ENCODE data around the gene NKX1-1.

- TF ChIP-seq, protein P1, sequence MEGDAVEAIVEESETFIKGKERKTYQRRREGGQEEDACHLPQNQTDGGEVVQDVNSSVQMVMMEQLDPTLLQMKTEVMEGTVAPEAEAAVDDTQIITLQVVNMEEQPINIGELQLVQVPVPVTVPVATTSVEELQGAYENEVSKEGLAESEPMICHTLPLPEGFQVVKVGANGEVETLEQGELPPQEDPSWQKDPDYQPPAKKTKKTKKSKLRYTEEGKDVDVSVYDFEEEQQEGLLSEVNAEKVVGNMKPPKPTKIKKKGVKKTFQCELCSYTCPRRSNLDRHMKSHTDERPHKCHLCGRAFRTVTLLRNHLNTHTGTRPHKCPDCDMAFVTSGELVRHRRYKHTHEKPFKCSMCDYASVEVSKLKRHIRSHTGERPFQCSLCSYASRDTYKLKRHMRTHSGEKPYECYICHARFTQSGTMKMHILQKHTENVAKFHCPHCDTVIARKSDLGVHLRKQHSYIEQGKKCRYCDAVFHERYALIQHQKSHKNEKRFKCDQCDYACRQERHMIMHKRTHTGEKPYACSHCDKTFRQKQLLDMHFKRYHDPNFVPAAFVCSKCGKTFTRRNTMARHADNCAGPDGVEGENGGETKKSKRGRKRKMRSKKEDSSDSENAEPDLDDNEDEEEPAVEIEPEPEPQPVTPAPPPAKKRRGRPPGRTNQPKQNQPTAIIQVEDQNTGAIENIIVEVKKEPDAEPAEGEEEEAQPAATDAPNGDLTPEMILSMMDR (IDR thresholded peaks at IDR 0.05; ENCODE audit: low read depth, low read length, poor library complexity, severe bottlenecking), result no peak
- no peak for TF ChIP-seq EZH2phosphoT487 (IDR thresholded peaks at IDR 0.05; ENCODE audit: borderline replicate concordance, low read length)
Measured at GRCh38 chr4:1385373-1386340, 20.6 kb downstream of the NKX1-1 start.
